WTC11 (cell line): ENCODE results near the gene SAMHD1. TPM values are rescaled to one million over a fixed set of nuclear protein-coding genes. Genes with fewer than 3 reads are reported as not detected.

ENCODE experiments used
- ATAC-seq: fragments of 200-7000 bp; cut with Tn5 transposase; 2 replicates; pipeline ENCODE4 v1.10.0; 2021; ENCODE audit warnings: mild to moderate bottlenecking, moderate library complexity
- CTCF ChIA-PET: fragments of 300-600 bp; sonication (Branson Sonifier 250); formaldehyde crosslinking; loops from one replicate; lab custom pipeline; 2021; ENCODE audit warnings: antibody characterized with exemption; lab: Charles Lee
- POLR2A ChIA-PET: fragments of 350-600 bp; sonication (Branson Sonifier 250); formaldehyde crosslinking; loops from one replicate; lab custom pipeline; 2021; ENCODE audit warnings: antibody characterized with exemption; lab: Charles Lee
- DNase-seq: peaks from one replicate; pipeline ENCODE4 v3.0.0; 2021; ENCODE audit warnings: low spot score
- H3K27ac Mint-ChIP-seq: 2 replicates; pipeline ENCODE4 v1.8.0; 2021; ENCODE audit warnings: mixed read lengths
- H3K27me3 Mint-ChIP-seq: 2 replicates; pipeline ENCODE4 v1.8.0; 2021; ENCODE audit warnings: low read depth, mild to moderate bottlenecking, moderate library complexity, mixed read lengths
- H3K36me3 Mint-ChIP-seq: 2 replicates; pipeline ENCODE4 v1.8.0; 2021; ENCODE audit warnings: mixed read lengths
- H3K4me1 Mint-ChIP-seq: 2 replicates; pipeline ENCODE4 v1.8.0; 2022; ENCODE audit warnings: mixed read lengths
- H3K4me3 Mint-ChIP-seq: 2 replicates; pipeline ENCODE4 v1.8.0; 2021; ENCODE audit warnings: mild to moderate bottlenecking, moderate library complexity, mixed read lengths
- H3K9me3 Mint-ChIP-seq: 2 replicates; pipeline ENCODE4 v1.8.0; 2021; ENCODE audit warnings: mixed read lengths
- ESRRA ChIP-seq: sonication (generic); formaldehyde crosslinking; IDR thresholded peaks from 2 replicates; pipeline ENCODE4 v1.8.1; 2022; ENCODE audit warnings: mild to moderate bottlenecking, missing genetic modification reagents, borderline replicate concordance
- ETV6 ChIP-seq: sonication (generic); formaldehyde crosslinking; IDR thresholded peaks from 2 replicates; pipeline ENCODE4 v1.8.1; 2022; ENCODE audit warnings: mild to moderate bottlenecking, missing genetic modification reagents
- FOXK1 ChIP-seq: sonication (generic); formaldehyde crosslinking; IDR thresholded peaks from 2 replicates; pipeline ENCODE4 v1.8.0; 2022; ENCODE audit warnings: mild to moderate bottlenecking, moderate library complexity, missing genetic modification reagents
- MXD4 ChIP-seq: fragments of 250-450 bp; sonication (Bioruptor Pico); IDR thresholded peaks from 2 replicates; pipeline ENCODE4 v1.8.0; 2021; ENCODE audit warnings: mild to moderate bottlenecking, moderate library complexity, borderline replicate concordance
- NFE2L1 ChIP-seq: sonication (generic); formaldehyde crosslinking; IDR thresholded peaks from 2 replicates; pipeline ENCODE4 v1.8.1; 2023; ENCODE audit warnings: missing genetic modification reagents
- NR1H2 ChIP-seq: sonication (generic); formaldehyde crosslinking; IDR thresholded peaks from 2 replicates; pipeline ENCODE4 v1.9.0; 2021; ENCODE audit warnings: mild to moderate bottlenecking, moderate library complexity, missing genetic modification reagents
- NR3C1 ChIP-seq: sonication (generic); formaldehyde crosslinking; conservative IDR thresholded peaks from 2 replicates; pipeline ENCODE4 v1.8.1; 2023; ENCODE audit warnings: low read depth, mild to moderate bottlenecking, missing genetic modification reagents
- SMAD3 ChIP-seq: sonication (generic); formaldehyde crosslinking; IDR thresholded peaks from 2 replicates; pipeline ENCODE4 v1.8.0; 2022; ENCODE audit warnings: missing genetic modification reagents, mild to moderate bottlenecking, borderline replicate concordance
- ZNF138 ChIP-seq: sonication (generic); formaldehyde crosslinking; conservative IDR thresholded peaks from 2 replicates; pipeline ENCODE4 v1.8.1; 2022; ENCODE audit warnings: mild to moderate bottlenecking, moderate library complexity, missing genetic modification reagents
- ZNF263 ChIP-seq: sonication (generic); formaldehyde crosslinking; IDR thresholded peaks from 2 replicates; pipeline ENCODE4 v1.8.1; 2022; ENCODE audit warnings: low read depth, mild to moderate bottlenecking, moderate library complexity, missing genetic modification reagents
- ZNF396 ChIP-seq: fragments of 250-450 bp; sonication (Bioruptor Pico); IDR thresholded peaks from 2 replicates; pipeline ENCODE4 v1.8.0; 2021; ENCODE audit warnings: mild to moderate bottlenecking, moderate library complexity, borderline replicate concordance
- ZNF416 ChIP-seq: fragments of 250-450 bp; sonication (Bioruptor Pico); IDR thresholded peaks from 2 replicates; pipeline ENCODE4 v1.9.0; 2021; ENCODE audit warnings: mild to moderate bottlenecking, inconsistent platforms
- ZNF671 ChIP-seq: fragments of 250-450 bp; sonication (Bioruptor Pico); IDR thresholded peaks from 2 replicates; pipeline ENCODE4 v1.8.0; 2021; ENCODE audit warnings: mild to moderate bottlenecking
- total RNA-seq: library from RNA; stranded (reverse); gene quantifications from 3 replicates; pipeline ENCODE4 v1.2.3, GENCODE V29; 2021
- TF ChIP-seq, protein P1 (sequence below): sonication (generic); formaldehyde crosslinking; IDR thresholded peaks from 2 replicates; pipeline ENCODE4 v1.8.1; 2022; ENCODE audit warnings: low read depth, missing genetic modification reagents, borderline replicate concordance
- TF ChIP-seq, protein P2 (sequence below): sonication (generic); formaldehyde crosslinking; conservative IDR thresholded peaks from 2 replicates; pipeline ENCODE4 v1.8.1; 2022; ENCODE audit warnings: mild to moderate bottlenecking, missing genetic modification reagents
- TF ChIP-seq, protein P3 (sequence below): fragments of 250-450 bp; sonication (Bioruptor Pico); IDR thresholded peaks from 2 replicates; pipeline ENCODE4 v1.9.0; 2021; ENCODE audit warnings: mild to moderate bottlenecking, borderline replicate concordance
- TF ChIP-seq, protein P4 (sequence below): fragments of 200-600 bp; IDR thresholded peaks from 2 replicates; pipeline ENCODE4 v1.8.0; 2022; ENCODE audit warnings: antibody characterized with exemption

SAMHD1 gene
- total RNA-seq, 1 experiment from 2014 or later: 31.0 TPM

DNA sequence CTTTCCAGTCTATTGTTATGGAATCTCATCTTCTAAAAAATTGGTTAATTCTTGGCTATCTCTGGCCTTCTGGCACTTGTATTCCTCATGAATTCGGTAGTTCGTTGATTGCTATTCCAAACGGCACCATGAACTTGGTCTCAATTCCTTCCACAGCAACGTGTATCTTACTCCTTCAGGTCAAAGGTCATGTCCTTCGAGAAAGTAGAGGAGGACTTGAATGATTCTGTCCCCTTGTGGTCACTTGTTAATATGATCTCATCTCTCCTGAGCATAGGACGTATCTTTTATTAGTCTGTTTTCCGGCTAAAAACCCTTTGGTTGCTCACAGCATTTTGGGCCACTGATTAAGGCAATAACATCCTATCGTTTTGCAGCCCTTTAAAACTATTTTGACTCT is 66.2 kb downstream of the SAMHD1 start:
- ATAC-seq: no peak
- CTCF ChIA-PET: interaction anchor here (0.6 to 3.5 kb wide), 7 partner anchors 12 to 394 kb away, joined by 3 to 28 read pairs (median 4); no protein-coding TSS in a partner anchor
- POLR2A ChIA-PET: no interaction called here
- H3K27ac Mint-ChIP-seq: peak overlapping the region; percentile 58; the same call in 1 of the 2 replicates
- H3K27me3 Mint-ChIP-seq: no peaks in the 10 kb centered on the region; the same call in 1 of the 2 replicates
- no peaks in the 10 kb centered on the region; the same call in 1 of the 2 replicates for H3K36me3 Mint-ChIP-seq
- no peak for TF ChIP-seq ESRRA (CRISPR knock-in tag)
- TF ChIP-seq, protein P1, sequence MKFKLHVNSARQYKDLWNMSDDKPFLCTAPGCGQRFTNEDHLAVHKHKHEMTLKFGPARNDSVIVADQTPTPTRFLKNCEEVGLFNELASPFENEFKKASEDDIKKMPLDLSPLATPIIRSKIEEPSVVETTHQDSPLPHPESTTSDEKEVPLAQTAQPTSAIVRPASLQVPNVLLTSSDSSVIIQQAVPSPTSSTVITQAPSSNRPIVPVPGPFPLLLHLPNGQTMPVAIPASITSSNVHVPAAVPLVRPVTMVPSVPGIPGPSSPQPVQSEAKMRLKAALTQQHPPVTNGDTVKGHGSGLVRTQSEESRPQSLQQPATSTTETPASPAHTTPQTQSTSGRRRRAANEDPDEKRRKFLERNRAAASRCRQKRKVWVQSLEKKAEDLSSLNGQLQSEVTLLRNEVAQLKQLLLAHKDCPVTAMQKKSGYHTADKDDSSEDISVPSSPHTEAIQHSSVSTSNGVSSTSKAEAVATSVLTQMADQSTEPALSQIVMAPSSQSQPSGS (CRISPR knock-in tag): no peak
- TF ChIP-seq NFE2L1 (CRISPR knock-in tag): no peak
- no peak for TF ChIP-seq ZNF138 (CRISPR knock-in tag)
- TF ChIP-seq, protein P2, sequence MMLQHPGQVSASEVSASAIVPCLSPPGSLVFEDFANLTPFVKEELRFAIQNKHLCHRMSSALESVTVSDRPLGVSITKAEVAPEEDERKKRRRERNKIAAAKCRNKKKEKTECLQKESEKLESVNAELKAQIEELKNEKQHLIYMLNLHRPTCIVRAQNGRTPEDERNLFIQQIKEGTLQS (CRISPR knock-in tag): no peak
- no peak for TF ChIP-seq NR3C1 (CRISPR knock-in tag)
- no peak for TF ChIP-seq ZNF263 (CRISPR knock-in tag)
- no peak for TF ChIP-seq ETV6 (CRISPR knock-in tag)
- no peak for TF ChIP-seq MXD4 (CRISPR knock-in tag)
- no peak for TF ChIP-seq ZNF671 (CRISPR knock-in tag)
- no peak for TF ChIP-seq ZNF396
- TF ChIP-seq SMAD3 (CRISPR knock-in tag): no peak
- TF ChIP-seq, protein P3, sequence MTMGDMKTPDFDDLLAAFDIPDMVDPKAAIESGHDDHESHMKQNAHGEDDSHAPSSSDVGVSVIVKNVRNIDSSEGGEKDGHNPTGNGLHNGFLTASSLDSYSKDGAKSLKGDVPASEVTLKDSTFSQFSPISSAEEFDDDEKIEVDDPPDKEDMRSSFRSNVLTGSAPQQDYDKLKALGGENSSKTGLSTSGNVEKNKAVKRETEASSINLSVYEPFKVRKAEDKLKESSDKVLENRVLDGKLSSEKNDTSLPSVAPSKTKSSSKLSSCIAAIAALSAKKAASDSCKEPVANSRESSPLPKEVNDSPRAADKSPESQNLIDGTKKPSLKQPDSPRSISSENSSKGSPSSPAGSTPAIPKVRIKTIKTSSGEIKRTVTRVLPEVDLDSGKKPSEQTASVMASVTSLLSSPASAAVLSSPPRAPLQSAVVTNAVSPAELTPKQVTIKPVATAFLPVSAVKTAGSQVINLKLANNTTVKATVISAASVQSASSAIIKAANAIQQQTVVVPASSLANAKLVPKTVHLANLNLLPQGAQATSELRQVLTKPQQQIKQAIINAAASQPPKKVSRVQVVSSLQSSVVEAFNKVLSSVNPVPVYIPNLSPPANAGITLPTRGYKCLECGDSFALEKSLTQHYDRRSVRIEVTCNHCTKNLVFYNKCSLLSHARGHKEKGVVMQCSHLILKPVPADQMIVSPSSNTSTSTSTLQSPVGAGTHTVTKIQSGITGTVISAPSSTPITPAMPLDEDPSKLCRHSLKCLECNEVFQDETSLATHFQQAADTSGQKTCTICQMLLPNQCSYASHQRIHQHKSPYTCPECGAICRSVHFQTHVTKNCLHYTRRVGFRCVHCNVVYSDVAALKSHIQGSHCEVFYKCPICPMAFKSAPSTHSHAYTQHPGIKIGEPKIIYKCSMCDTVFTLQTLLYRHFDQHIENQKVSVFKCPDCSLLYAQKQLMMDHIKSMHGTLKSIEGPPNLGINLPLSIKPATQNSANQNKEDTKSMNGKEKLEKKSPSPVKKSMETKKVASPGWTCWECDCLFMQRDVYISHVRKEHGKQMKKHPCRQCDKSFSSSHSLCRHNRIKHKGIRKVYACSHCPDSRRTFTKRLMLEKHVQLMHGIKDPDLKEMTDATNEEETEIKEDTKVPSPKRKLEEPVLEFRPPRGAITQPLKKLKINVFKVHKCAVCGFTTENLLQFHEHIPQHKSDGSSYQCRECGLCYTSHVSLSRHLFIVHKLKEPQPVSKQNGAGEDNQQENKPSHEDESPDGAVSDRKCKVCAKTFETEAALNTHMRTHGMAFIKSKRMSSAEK: no peak
- TF ChIP-seq NR1H2 (CRISPR knock-in tag): no peak
- TF ChIP-seq ZNF416: no peak
- peaks cover 4% of the 10 kb centered on the region for H3K9me3 Mint-ChIP-seq
- DNase-seq: no peak
- peaks cover 20% of the 10 kb centered on the region for H3K4me1 Mint-ChIP-seq
- no peak overlapping the region for H3K4me3 Mint-ChIP-seq

DNA sequence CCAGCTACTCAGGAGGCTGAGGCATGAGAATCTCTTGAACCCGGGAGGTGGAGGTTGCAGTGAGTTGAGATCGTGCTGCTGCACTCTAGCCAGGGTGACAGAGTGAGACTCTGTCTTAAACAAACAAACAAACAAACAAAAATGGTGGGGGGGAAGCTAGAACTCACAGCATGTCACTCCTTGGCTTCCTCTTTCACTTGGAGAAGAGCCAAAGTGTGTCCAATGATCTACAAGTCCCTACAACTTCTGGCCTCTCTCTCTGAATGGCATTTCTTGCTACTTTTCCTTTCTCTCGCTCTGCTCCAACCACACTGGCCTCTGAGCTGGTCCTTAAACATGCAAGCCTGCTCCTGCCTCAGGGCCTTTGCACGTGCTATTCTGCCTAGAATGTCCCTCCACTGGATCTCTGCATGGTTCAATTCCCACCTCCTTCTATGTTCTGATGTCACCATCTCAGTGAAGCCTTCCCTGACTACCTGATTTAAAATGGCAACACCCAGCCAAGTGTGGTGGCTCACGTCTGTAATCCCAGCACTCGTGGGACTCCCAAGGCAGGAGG is 67.5 kb downstream of the SAMHD1 start:
- ChIA-PET POLR2A (no interaction called here), CTCF (interaction anchor here (0.6 to 1.5 kb wide), 10 partner anchors 11 to 450 kb away, joined by 3 to 6 read pairs (median 4); partner anchors contain the start of gene DSN1)
- Mint-ChIP-seq H3K9me3 (peaks cover 4% of the 10 kb centered on the region), H3K27me3 (no peaks in the 10 kb centered on the region; the same call in 1 of the 2 replicates), H3K4me3 (no peak overlapping the region), H3K4me1 (peaks cover 17% of the 10 kb centered on the region), H3K36me3 (no peaks in the 10 kb centered on the region), H3K27ac (peak overlapping the region; percentile 79; the same call in 1 of the 2 replicates)
- DNase-seq: no peak
- ATAC-seq: no peak
- no peak for TF ChIP-seq FOXK1 (CRISPR knock-in tag)
- TF ChIP-seq, protein P4, sequence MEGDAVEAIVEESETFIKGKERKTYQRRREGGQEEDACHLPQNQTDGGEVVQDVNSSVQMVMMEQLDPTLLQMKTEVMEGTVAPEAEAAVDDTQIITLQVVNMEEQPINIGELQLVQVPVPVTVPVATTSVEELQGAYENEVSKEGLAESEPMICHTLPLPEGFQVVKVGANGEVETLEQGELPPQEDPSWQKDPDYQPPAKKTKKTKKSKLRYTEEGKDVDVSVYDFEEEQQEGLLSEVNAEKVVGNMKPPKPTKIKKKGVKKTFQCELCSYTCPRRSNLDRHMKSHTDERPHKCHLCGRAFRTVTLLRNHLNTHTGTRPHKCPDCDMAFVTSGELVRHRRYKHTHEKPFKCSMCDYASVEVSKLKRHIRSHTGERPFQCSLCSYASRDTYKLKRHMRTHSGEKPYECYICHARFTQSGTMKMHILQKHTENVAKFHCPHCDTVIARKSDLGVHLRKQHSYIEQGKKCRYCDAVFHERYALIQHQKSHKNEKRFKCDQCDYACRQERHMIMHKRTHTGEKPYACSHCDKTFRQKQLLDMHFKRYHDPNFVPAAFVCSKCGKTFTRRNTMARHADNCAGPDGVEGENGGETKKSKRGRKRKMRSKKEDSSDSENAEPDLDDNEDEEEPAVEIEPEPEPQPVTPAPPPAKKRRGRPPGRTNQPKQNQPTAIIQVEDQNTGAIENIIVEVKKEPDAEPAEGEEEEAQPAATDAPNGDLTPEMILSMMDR: 0 out of 2 replicates have a peak, but pooled peaks have one; percentile 7
